OCI-M2 (cell line): Measurements from ENCODE around the gene TIMP4.

Experiments
- DNase-seq: peaks from one replicate; lab custom pipeline; 2025; ENCODE audit not compliant: unreplicated experiment; lab: John Stamatoyannopoulos, UW

TIMP4 gene

DNA sequence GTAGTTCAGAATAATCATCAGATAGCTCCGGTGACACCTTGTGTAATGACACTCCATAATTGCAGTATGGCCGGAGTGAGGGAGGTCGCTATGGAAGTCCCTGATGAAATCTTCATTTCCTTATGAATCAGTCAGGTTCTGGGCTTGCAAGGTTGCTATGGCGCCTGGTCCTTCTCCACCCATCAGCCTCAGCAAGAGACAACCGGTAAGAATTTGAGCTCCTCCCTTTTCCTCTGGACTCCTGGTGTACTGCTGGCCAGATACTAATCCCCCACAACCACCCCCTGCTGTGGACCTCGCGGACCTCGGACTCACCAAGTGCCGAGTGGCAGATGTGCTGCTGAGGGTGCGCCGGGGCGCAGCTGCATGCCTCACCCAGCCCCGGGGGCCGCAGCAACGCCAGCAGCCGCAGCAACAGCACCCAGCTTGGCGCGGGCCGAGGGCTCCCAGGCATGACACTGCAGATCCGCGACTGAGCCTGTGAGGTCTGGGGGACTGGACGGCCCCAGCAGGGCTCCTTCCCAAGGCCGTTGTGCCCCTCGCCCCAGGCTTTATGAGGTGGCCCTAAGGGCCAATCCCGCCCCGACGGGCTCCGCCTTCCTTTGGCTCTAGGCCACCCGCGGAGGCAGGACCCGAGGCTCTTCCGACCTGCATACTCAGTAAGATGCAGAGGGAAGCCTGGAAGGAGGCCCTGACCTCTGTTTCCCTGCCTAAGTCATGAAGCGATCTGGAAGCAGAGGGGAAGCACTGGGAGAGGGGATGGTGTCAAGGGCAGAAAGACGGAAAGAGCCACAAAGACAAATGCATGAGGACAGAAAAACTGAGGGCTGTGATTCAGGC, at the start of gene TIMP4:
Gene TIMP4, minus strand, starts transcription at position 526 of the 840 bp plus-strand sequence. Its CDS starts 72 bp downstream, at position 454.
- DNase-seq = no peak

- DNase-seq = no peak
Measured at GRCh38 chr3:12205171-12205570, 46.5 kb upstream of the TIMP4 start.

DNA sequence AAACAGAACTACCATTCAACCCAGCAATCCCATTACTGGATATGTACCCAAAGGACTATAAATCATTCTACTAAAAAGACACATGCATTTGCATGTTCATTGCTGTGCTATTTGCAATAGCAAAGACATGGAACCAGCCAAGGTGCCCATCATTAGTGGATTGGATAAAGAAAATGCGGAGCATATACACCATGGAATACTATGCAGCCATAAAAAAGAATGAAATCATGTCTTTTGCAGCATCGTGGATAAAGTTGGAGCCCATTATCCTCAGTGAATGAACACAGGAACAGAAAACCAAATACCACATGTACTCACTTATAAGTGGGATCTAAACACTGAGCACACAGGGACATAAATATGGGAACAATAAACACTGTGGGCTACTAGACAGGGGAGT, 43.1 kb upstream of the TIMP4 start:
- DNase-seq = no peak

DNA sequence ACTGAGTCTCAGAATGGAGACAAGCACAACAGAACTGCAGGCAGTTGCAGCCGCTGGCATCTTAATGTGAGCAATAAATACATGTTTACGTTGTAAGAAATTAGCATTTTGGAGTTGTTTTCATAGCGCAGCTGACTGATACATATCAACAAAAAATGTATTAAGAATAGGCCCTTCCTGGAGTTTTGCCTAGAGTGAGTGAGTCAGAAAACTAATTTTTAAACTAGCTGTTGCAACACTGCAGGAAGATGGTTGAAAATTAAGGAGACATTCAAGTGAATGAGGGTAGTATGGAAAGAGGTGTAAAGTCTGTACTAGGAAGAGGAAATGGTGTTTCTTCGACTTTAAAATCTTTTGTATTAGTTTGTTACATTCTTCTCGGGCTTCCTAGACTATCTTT, 39.6 kb upstream of the TIMP4 start:
- DNase-seq = no peak

- DNase-seq = no peak
Measured at GRCh38 chr3:12197475-12197874, 38.8 kb upstream of the TIMP4 start.

DNA sequence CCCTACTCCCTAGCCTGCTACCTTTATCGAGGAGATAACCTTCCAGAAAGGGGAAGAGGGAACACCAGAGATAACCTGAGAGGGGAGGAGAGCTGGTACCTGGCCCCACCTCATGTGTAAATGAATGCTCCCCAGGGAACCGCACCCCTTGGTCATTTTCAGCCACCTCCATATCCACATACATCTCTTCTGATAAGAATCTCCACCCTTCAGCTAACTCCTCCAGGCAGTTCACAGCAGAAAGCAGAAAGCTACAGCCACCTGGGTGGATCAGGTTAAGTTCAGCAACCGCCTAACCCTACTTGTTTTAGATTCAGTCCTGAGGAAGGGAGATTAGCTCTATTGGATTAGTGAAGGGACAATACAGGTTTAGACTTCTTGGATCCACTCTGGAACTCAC, 38.0 kb upstream of the TIMP4 start:
- DNase-seq = no peak

GRCh38 chr3:12195231-12195630, 36.5 kb upstream of the TIMP4 start:
- DNase-seq = no peak

GRCh38 chr3:12194669-12195161, 36.0 kb upstream of the TIMP4 start:
- DNase-seq = no peak

DNA sequence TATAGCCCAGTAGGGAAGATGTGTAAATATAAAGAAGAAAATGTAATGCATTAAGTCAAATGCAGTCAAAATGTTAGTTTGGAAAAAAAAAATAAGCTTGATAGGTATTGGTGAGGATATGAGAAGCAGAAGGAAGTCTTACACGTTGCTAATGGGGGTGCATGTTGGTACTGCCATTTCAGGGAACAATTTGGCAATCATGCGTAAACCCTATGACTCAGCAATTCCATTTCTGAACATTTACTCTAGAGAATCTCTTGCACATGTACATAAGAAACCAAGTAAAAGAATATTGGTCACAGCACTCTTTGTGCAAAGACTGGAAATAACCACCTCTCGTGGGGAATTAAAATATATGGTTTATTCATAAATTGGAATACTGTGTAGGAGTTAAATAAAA, 35.5 kb upstream of the TIMP4 start:
- DNase-seq = no peak

DNA sequence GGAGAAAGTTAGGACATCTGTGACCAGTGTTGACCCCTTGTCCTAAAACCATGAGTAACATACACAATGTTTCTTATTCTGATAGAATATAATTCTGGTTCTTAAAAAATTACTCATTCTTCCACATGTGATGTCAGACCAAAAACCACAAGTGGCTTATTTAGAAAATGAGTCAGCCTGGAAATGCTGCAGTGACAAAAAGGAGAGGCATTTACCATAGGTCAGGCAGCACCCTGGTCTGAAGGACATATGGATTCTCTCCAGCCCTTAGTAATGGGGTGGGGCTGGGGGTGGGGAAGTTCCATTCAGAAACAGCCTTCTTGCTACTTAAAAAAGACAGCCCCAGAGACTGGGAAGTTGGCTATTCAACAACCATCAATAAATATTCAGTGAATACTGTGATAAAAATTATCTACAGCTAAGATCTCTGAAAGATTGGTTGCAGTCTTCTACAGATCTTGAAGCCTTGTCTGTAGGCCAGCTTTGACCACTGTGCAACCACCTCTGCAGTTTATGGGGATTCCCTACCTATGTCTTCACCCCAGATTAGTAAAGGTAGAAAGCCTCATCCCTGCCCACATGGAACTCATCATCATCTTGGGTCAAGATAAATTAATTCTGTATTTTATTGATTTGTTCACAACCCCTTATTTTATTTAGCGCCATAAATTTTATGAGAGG, 34.9 kb upstream of the TIMP4 start:
- no peak for DNase-seq

DNA sequence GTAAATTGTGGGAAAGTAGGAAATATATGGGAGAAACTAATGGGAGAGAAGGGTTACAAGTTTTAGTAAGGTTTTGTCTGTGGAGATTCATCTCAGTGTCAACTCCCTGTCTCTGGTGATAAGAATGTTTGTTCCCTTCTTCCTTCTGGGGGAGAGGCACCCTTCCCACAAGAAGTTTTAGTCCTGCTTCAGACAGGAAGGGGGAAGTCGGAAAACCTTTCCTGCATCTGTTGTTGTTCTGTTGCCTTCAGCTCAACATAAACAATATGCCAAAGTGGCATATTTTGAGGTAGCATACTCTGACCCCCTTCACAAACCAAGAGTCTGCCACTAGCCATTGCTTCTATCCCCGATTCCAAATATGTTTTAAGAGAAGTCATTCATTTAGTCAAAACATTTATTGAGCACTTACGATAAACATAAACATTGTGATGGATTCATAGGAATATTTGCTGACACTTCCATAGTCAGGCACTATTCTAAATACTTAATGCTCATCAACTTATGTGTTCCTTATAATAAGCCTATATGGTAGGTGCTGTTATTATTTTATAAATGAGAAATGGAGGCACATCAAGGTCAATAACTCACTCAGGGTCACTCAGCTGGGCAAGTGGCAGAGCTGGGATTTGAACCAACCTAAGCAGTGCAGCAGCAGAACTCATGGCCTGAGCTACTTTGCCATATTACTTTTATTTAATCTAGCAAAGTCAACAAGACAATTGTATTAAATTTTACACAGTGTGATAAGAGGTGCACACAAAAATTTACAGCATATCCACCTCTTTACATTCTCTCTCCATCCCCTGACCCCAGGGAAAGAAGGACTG, 34.2 kb upstream of the TIMP4 start:
- no peak for DNase-seq

DNA sequence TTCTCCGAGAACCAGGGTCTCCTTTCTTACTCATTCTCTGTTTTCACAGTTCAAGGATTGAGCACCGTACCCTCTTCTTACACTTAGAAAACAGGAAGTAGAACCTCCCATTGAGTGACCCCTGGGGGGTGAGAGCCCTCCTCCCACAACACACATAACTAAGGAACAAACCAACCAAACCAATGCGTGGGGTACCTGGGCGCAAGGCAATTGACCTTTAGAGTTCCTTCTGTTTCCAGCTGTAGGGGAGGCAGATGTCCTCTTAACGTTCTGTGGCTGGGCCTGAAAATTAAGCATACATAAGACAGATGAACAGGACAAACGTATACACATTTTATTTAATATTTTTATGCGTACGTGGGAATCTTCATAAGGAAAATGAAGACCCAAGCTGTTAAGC, 33.5 kb upstream of the TIMP4 start:
- no peak for DNase-seq

- no peak for DNase-seq
Measured at GRCh38 chr3:12191559-12191958, 32.8 kb upstream of the TIMP4 start.

DNA sequence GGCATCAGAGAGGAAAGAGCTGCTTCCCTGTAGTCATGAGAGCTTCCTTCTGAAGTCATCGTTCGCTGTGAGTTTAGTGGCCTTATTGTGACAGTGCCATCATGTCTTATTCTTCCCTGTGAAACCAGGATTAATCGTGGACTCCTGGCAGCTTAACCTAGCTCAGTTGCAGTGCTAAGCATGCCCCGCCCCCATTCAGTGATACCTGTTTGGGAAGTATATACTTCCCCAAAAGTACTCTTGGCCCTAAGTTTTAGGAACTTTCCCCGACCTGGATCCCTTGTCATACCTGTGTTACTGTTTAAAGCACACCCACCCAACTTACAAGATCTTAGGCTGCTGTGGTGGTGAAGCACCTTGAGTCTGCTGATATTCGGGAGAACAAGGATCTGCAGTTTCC, 32.1 kb upstream of the TIMP4 start:
- DNase-seq = no peak

DNA sequence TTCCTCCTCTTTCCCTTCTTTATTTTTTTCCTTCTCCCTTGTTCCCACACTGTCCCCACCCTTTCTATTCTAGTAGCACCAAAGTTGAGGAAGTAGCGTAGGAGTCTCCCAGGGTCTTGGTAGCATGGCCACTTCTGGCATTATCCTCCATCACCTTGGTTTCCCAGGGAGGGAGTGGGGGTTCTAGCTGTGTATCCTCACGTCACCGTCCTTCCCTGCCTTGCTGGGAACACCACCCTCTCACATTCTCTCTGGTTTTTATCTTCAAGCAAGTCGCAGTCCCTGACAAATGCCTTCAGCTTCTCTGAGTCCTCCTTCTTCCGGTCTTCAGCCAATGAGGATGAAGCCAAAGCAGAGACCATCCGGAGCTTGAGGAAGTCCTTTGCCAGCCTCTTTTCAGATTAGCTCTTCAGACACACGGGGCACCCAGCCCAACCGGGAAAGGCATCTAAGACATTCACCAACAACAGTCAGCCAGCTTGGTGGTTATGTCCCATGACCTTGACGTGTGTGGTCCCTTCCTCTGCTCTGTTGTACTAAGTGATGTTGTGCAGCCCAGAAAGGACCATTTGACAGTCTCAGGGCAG, 31.6 kb upstream of the TIMP4 start:
- DNase-seq = no peak

DNA sequence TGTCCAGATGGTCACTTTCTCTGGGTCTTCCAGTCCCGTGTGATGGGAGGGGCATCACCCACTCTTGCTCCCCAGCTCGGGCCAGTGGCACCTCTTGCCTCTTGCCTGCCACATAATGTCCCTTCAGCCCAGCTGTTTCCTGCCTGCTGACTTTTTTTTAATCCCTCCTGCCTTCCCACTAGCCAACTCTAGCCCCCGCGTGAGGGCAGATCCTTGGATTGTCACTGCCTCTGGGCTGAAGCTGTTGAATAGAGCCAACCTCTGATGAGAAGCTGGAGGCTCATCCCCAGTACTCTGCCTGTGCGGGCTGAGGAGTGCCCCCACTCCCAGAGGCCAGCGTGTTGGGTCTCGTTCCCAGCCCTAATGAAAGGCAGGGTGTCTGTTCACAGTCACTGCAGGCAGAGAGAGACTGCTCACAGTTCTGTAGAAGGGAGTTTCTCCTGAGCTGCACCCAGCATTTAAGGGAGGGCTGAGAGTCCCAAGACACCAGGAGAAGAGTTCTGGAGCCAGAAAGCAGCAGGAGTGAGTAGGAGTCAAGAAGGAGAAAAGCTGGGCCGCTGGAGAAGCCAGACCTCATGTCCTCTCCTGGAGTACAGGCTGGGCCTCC, 30.1 kb upstream of the TIMP4 start:
- DNase-seq = no peak

DNA sequence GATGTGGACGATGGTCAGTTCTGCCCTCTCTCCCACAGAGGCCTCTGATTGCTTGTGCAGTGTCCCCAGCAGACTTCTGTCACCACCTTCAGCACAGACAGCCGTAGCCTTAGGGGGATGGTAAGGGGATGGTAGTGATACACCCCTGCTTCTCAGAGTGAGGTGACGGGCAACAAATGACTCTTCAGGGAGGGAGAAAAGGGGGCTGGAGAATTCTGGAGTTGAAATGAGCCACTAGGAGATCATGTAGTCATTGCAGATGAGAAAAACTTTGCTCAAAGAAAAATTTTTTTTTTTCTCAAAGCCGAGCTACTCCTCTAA, 29.6 kb upstream of the TIMP4 start:
- no peak for DNase-seq

GRCh38 chr3:12187448-12188327, 29.0 kb upstream of the TIMP4 start:
- DNase-seq = no peak

GRCh38 chr3:12186515-12187286, 28.0 kb upstream of the TIMP4 start:
- DNase-seq = no peak
